Activated CD8-positive, alpha-beta T cell treated with anti-CD3 and anti-CD28 coated beads for 36 hours (primary cell): ENCODE measurements around the gene RFTN1. TPM values are rescaled to one million over a fixed set of nuclear protein-coding genes. Genes with fewer than 3 reads are reported as not detected.
A peak's percentile ranks its signal among the peaks of the same experiment; 100 is the strongest.

Experiments used
- ATAC-seq: fragments of 200-7000 bp; cut with Tn5 transposase; one replicate; pipeline ENCODE4 v1.10.0; 2021; ENCODE audit warnings: mild to moderate bottlenecking, moderate library complexity
- CTCF ChIA-PET: fragments of 350-600 bp; sonication (Branson Sonifier 250); formaldehyde crosslinking; loops from one replicate; lab custom pipeline; 2021; ENCODE audit warnings: antibody characterized with exemption; lab: Charles Lee
- POLR2A ChIA-PET: fragments of 350-600 bp; sonication (Branson Sonifier 250); formaldehyde crosslinking; loops from one replicate; lab custom pipeline; 2021; ENCODE audit warnings: antibody characterized with exemption; lab: Charles Lee
- DNase-seq: peaks from one replicate; pipeline ENCODE4 v3.0.0-alpha.2; 2020
- H3K27ac Mint-ChIP-seq: one replicate; pipeline ENCODE4 v1.8.0; 2021; ENCODE audit warnings: mild to moderate bottlenecking, mixed read lengths
- H3K27me3 Mint-ChIP-seq: one replicate; pipeline ENCODE4 v1.8.0; 2021; ENCODE audit warnings: mixed read lengths
- H3K36me3 Mint-ChIP-seq: one replicate; pipeline ENCODE4 v1.8.0; 2021; ENCODE audit warnings: low read depth, mixed read lengths
- H3K4me1 Mint-ChIP-seq: one replicate; pipeline ENCODE4 v1.8.0; 2021; ENCODE audit warnings: low read depth, mixed read lengths
- H3K4me3 Mint-ChIP-seq: one replicate; pipeline ENCODE4 v1.8.0; 2021; ENCODE audit warnings: mild to moderate bottlenecking, moderate library complexity, mixed read lengths
- H3K9me3 Mint-ChIP-seq: one replicate; pipeline ENCODE4 v1.8.0; 2021; ENCODE audit warnings: mixed read lengths
- intact Hi-C: fragments of 100-400 bp; cut with micrococcal nuclease; formaldehyde crosslinking; loops from one replicate; pipeline ENCODE4 v1.10.0; 2022
- total RNA-seq, 2 experiments: library from RNA; stranded (reverse); gene quantifications; one replicate each; pipeline ENCODE4 v1.2.3, GENCODE V29; 2021
- TF ChIP-seq, protein P1 (sequence below): fragments of 200-600 bp; IDR thresholded peaks from one replicate; pipeline ENCODE4 v1.8.0; 2022; ENCODE audit warnings: antibody characterized with exemption, mild to moderate bottlenecking

Gene RFTN1
- total RNA-seq, 2 experiments from 2014 or later = 113 to 125 TPM

DNA sequence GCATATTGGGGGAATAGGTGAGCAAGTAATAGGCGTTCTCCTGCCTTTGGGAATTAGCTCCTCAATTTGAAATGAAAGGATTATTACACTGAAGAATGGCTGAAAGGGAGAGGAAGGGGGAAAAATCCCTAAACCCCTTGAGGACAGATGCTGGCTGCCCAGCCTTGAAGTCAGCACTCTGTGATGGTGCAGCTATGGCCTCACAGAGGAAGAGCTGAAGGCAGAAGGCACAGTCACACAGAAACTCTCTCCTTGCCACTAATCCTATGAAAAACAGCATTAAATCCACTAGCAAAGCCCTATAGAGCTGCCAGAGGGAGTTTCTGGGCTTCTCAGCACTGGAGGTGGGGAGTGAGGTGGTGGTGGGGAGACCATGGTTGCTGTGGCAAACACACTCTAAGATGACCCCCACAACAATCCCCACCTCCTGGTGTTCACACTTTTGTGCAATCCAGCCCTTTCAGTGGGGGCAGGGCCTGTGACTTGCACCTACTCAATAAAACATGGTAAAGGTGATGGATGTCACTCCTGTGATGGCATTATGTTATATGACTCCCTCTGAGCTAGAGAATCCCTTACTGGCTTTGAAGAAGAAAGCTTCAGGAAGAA, 101.2 kb downstream of the RFTN1 start:
- peak overlapping the region; percentile 27 for H3K27ac Mint-ChIP-seq
- TF ChIP-seq, protein P1, sequence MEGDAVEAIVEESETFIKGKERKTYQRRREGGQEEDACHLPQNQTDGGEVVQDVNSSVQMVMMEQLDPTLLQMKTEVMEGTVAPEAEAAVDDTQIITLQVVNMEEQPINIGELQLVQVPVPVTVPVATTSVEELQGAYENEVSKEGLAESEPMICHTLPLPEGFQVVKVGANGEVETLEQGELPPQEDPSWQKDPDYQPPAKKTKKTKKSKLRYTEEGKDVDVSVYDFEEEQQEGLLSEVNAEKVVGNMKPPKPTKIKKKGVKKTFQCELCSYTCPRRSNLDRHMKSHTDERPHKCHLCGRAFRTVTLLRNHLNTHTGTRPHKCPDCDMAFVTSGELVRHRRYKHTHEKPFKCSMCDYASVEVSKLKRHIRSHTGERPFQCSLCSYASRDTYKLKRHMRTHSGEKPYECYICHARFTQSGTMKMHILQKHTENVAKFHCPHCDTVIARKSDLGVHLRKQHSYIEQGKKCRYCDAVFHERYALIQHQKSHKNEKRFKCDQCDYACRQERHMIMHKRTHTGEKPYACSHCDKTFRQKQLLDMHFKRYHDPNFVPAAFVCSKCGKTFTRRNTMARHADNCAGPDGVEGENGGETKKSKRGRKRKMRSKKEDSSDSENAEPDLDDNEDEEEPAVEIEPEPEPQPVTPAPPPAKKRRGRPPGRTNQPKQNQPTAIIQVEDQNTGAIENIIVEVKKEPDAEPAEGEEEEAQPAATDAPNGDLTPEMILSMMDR = no peak
- CTCF ChIA-PET = no interaction called here
- H3K27me3 Mint-ChIP-seq = no peaks in the 10 kb centered on the region
- POLR2A ChIA-PET = no interaction called here
- no peaks in the 10 kb centered on the region for H3K9me3 Mint-ChIP-seq
- DNase-seq (no peak), ATAC-seq (no peak)
- intact Hi-C loops = no loop called here
- H3K36me3 Mint-ChIP-seq = peaks cover 39% of the 10 kb centered on the region
- peaks cover 55% of the 10 kb centered on the region for H3K4me1 Mint-ChIP-seq
- H3K4me3 Mint-ChIP-seq = no peak overlapping the region

DNA sequence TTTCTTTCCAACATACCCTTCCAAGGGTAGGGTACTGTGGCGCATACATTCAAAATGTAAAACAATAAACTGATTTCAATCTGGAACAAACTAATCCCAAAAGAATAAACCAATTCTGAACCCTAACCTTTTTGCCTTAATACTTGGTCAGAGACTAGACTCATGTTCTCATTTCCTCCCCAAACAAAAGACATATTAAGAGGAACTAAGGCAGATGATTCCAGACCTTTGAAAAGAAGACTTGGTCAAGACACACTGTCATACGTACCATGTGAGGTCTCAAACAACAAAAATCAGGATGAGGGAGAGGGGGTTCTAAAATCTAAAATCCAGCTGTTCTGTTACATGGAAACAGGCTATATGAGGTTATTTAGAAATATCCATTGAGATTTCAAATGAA, 102.1 kb downstream of the RFTN1 start:
- no peaks in the 10 kb centered on the region for H3K9me3 Mint-ChIP-seq
- TF ChIP-seq, protein P1 = no peak
- ATAC-seq = no peak
- no peak for DNase-seq
- H3K4me3 Mint-ChIP-seq = no peak overlapping the region
- ChIA-PET POLR2A (no interaction called here), CTCF (no interaction called here)
- H3K27me3 Mint-ChIP-seq = no peaks in the 10 kb centered on the region
- intact Hi-C loops = no loop called here
- H3K27ac Mint-ChIP-seq = no peak overlapping the region
- H3K36me3 Mint-ChIP-seq = peaks cover 38% of the 10 kb centered on the region
- peaks cover 54% of the 10 kb centered on the region for H3K4me1 Mint-ChIP-seq

DNA sequence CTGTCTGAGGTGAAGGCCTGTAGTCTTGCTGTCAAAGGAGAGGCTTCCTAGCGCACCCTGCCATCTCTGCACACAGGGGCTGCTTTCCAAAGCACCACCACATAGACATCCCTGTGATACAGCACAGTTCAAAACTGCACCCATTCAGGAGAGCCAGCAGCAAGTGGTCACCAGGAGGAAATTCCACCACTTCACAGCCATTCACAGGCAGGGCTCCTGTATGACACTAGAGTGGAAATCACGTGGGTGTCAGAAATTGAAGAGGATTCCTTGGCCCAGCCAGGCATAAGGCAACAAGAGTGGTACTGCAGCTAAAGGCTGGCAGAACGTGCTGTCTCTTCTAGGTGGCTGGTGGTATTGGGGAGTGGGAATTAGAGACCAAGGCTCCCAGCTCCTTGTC, 102.8 kb downstream of the RFTN1 start:
- ATAC-seq (no peak), DNase-seq (no peak)
- Mint-ChIP-seq H3K36me3 (peaks cover 36% of the 10 kb centered on the region), H3K27me3 (no peaks in the 10 kb centered on the region), H3K9me3 (no peaks in the 10 kb centered on the region), H3K4me1 (peaks cover 48% of the 10 kb centered on the region), H3K27ac (no peak overlapping the region), H3K4me3 (no peak overlapping the region)
- intact Hi-C loops = no loop called here
- TF ChIP-seq, protein P1 = no peak
- CTCF ChIA-PET = no interaction called here
- POLR2A ChIA-PET = no interaction called here

DNA sequence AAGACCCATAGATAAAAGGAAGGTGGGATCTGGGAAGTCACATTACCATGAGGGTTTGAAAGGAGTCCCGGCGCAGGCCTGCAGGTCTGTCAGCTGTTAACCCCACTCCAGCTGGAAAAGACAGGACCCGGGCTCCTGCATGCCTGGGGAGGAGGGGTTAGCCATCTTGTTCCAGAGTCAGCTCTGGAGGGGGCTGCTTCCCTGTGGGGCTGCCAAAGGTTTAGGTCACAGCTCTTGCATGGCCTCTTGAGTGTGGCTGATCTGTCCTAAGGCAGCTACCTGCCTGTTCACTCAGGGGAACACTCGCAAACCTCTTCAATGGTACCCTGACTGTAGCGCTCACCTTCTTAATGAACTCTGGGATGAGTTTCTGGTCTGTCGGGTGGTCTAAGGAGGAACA, 104.5 kb downstream of the RFTN1 start:
- ChIA-PET CTCF (no interaction called here), POLR2A (no interaction called here)
- Mint-ChIP-seq H3K27ac (no peak overlapping the region), H3K9me3 (no peaks in the 10 kb centered on the region), H3K4me1 (peaks cover 38% of the 10 kb centered on the region), H3K27me3 (no peaks in the 10 kb centered on the region), H3K36me3 (peaks cover 37% of the 10 kb centered on the region), H3K4me3 (no peak overlapping the region)
- intact Hi-C loops = no loop called here
- ATAC-seq = no peak
- TF ChIP-seq, protein P1 = no peak
- DNase-seq = no peak

DNA sequence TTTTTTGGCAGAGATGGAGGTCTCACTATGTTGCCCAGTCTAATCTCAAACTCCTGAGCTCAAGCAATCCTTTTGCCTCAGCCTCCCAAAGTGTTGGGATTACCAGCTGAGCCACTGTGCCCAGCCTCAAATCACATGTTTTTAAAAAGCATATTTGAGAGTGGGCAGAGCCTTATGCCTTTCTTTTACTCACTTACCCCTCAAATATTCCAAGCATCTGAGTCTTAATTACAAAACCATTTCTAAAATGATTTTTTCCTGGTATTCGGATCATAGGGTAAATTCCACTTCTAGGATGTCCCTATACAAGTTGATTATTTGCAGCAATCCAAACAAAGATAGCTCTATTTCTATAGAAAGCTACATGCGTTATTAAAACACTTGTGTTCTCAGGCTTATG, 106.1 kb downstream of the RFTN1 start:
- intact Hi-C loops = no loop called here
- ChIA-PET CTCF (interaction anchor here (0.8 kb wide), 1 partner anchor 12 kb away, joined by 3 read pairs; no protein-coding TSS in a partner anchor), POLR2A (interaction anchor here (1.4 kb wide), 1 partner anchor 16 kb away, joined by 3 read pairs; no protein-coding TSS in a partner anchor)
- Mint-ChIP-seq H3K27ac (no peak overlapping the region), H3K9me3 (no peaks in the 10 kb centered on the region), H3K36me3 (peaks cover 37% of the 10 kb centered on the region), H3K4me3 (no peak overlapping the region), H3K27me3 (no peaks in the 10 kb centered on the region), H3K4me1 (peaks cover 36% of the 10 kb centered on the region)
- no peak for DNase-seq
- TF ChIP-seq, protein P1 = no peak
- no peak for ATAC-seq
